Panc1 (cell line): ENCODE measurements around the gene WNT7A. TPM values are rescaled to one million over a fixed set of nuclear protein-coding genes. Genes with fewer than 3 reads are reported as not detected.

Experiments
- ATAC-seq: fragments of 200-7000 bp; cut with Tn5 transposase; 2 replicates; pipeline ENCODE4 v1.9.1; 2020; ENCODE audit warnings: mild to moderate bottlenecking, moderate library complexity
- BruUV-seq: library from RNA; stranded (reverse); fragments of 400-500 nt; replicated peaks from 2 replicates; lab custom pipeline; 2021; lab: Mats Ljungman, UMichigan
- CTCF ChIA-PET: fragments of 300-600 bp; sonication (Branson Sonifier 250); formaldehyde crosslinking; loops from one replicate; lab custom pipeline; 2022; ENCODE audit warnings: antibody characterized with exemption; lab: Charles Lee
- POLR2A ChIA-PET: fragments of 300-600 bp; sonication (Branson Sonifier 250); formaldehyde crosslinking; loops from one replicate; lab custom pipeline; 2022; ENCODE audit warnings: antibody characterized with exemption; lab: Charles Lee
- DNase-seq: peaks from one replicate; pipeline ENCODE4 v3.0.0-alpha.2; 2010; ENCODE audit warnings: low read depth, low spot score
- H3K27ac ChIP-seq: 2 replicates; pipeline ENCODE4 v1.5.1; 2011; ENCODE audit warnings: mild to moderate bottlenecking, low read length, inconsistent platforms
- H3K27me3 ChIP-seq: fragments of 200-500 bp; sonication (Bioruptor generic); 2 replicates; pipeline ENCODE4 v1.6.0; 2014; ENCODE audit warnings: low read length, inconsistent platforms; ENCODE audit not compliant: control insufficient read depth, insufficient read depth
- H3K36me3 ChIP-seq: fragments of 200-500 bp; sonication (Bioruptor generic); 2 replicates; pipeline ENCODE4 v1.5.1; 2014; ENCODE audit warnings: inconsistent platforms, mild to moderate bottlenecking, low read length, moderate library complexity; ENCODE audit not compliant: control insufficient read depth, insufficient read depth
- H3K4me1 ChIP-seq: 2 replicates; pipeline ENCODE4 v1.5.1; 2011; ENCODE audit warnings: inconsistent platforms, mild to moderate bottlenecking, low read length, moderate library complexity; ENCODE audit not compliant: control insufficient read depth, insufficient read depth
- H3K4me3 ChIP-seq, 2 experiments: 2 replicates each; pipeline ENCODE4 v1.5.1; 2011 to 2012; ENCODE audit warnings: low read depth in 2 of 2, low read length in 2 of 2, mild to moderate bottlenecking in 2 of 2, inconsistent platforms in 1 of 2, moderate library complexity in 1 of 2
- H3K9me3 ChIP-seq: fragments of 200-500 bp; sonication (Bioruptor generic); 2 replicates; pipeline ENCODE4 v1.5.1; 2014; ENCODE audit warnings: low read depth, mild to moderate bottlenecking, inconsistent platforms, low read length, moderate library complexity; ENCODE audit not compliant: control insufficient read depth, insufficient read depth
- CTCF ChIP-seq: fragments of 450-650 bp; IDR thresholded peaks from 2 replicates; pipeline ENCODE4 v1.5.1; 2017; ENCODE audit warnings: mild to moderate bottlenecking
- POLR2AphosphoS5 ChIP-seq: IDR thresholded peaks from 2 replicates; pipeline ENCODE4 v1.6.1; 2012; ENCODE audit warnings: mild to moderate bottlenecking, low read depth, low read length, moderate library complexity
- REST ChIP-seq, 2 experiments: IDR thresholded peaks; 2 replicates each; pipeline ENCODE4 v1.6.1; 2011 to 2012; ENCODE audit warnings: low read depth in 2 of 2, control low read depth in 1 of 2, low read length in 1 of 2, mild to moderate bottlenecking in 1 of 2, moderate library complexity in 1 of 2; ENCODE audit not compliant: insufficient read depth in 1 of 2
- SIN3A ChIP-seq: IDR thresholded peaks from 2 replicates; pipeline ENCODE4 v1.6.1; 2012; ENCODE audit warnings: low read depth, mild to moderate bottlenecking, low read length, moderate library complexity, borderline replicate concordance; ENCODE audit not compliant: insufficient read depth
- TCF7L2 ChIP-seq: IDR thresholded peaks from 2 replicates; pipeline ENCODE4 v1.6.1; 2011; ENCODE audit warnings: mild to moderate bottlenecking, low read depth, low read length, inconsistent platforms
- in situ Hi-C: cut with HindIII; loops from 2 replicates; pipeline ENCODE4 v1.10.0; 2016; ENCODE audit warnings: low sequenced_read_pairs, low pct_unique_long_range_greater_than_20kb
- intact Hi-C: fragments of 100-400 bp; cut with micrococcal nuclease; formaldehyde crosslinking; loops from one replicate; pipeline ENCODE4 v1.10.0; 2022; ENCODE audit not compliant: unreplicated experiment
- total RNA-seq: library from RNA; stranded (reverse); gene quantifications from one replicate; pipeline ENCODE4 v1.2.1, GENCODE V29; 2021; ENCODE audit not compliant: unreplicated experiment

The WNT7A gene
- total RNA-seq, 1 experiment from 2014 or later: not detected

DNA sequence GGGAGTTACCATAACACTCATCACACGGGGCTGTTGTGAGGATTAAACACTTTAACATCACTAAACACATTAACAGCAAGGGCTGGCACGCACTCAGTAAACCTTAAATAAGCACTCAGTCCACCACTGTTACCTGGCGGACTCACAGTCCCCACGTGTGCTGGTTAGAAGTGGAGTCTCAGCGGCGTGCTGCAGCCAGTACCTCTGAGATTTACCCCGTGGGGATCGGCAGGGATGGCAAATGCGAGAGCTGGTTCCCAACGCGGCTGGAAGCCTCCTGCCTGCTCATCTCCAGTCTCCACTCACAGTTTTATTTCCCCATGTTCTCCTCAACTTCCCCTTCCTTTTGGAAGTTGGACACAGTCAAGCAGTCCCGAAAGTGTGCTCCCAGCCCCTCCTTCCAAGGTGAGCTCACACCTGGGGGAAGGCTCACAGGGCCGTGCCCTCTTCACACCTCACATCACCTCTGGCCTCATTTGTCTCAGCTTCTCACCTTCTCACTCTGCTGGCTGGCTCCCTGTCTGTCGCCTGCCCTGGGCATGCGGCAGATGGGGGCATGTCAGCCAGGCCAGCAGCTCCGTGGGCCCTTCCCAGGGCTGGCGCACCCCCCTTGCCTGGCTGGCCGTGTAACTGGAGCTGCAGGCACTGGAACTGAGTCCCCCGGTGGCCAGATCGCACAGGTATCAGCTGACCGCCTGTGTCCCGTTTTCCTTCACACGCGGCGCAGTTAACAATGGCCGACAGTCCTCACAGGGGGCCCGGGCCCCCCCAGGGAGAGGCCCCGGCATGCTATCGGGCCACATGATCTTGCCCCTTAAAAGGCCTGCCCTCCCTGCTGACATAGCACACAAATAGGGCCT lies 87.1 kb downstream of the WNT7A start:
- Histone ChIP-seq H3K27me3 (no peaks in the 10 kb centered on the region; the same call in 1 of the 2 replicates), H3K9me3 (no peaks in the 10 kb centered on the region), H3K27ac (no peak overlapping the region), H3K4me1 (no peaks in the 10 kb centered on the region), H3K36me3 (no peaks in the 10 kb centered on the region), H3K4me3 (no peak overlapping the region)
- no TSS peak for BruUV-seq
- ChIA-PET CTCF (interaction anchor here (0.6 kb wide), 1 partner anchor 25 kb away, joined by 5 read pairs; no protein-coding TSS in a partner anchor), POLR2A (interaction anchor here (0.6 kb wide), 1 partner anchor 1561 kb away, joined by 21 read pairs; no protein-coding TSS in a partner anchor)
- intact Hi-C loops: no loop called here
- TF ChIP-seq CTCF (no peak), REST (IDR thresholded peaks at IDR 0.05; ENCODE audit: insufficient read depth in 1 of 2, low read depth in 2 of 2, low read length in 1 of 2) (no peak), POLR2AphosphoS5 (no peak), TCF7L2 (no peak), SIN3A (no peak)
- DNase-seq (no peak), ATAC-seq (no peak)
- in situ Hi-C loops: no loop called here

- no peak for DNase-seq
- intact Hi-C loops: no loop called here
- no TSS peak for BruUV-seq
- Histone ChIP-seq H3K27me3 (no peaks in the 10 kb centered on the region; the same call in 1 of the 2 replicates), H3K36me3 (no peaks in the 10 kb centered on the region), H3K4me1 (no peaks in the 10 kb centered on the region), H3K27ac (no peak overlapping the region), H3K4me3 (no peak overlapping the region), H3K9me3 (no peaks in the 10 kb centered on the region)
- ChIA-PET CTCF (no interaction called here), POLR2A (interaction anchor here (0.6 kb wide), 1 partner anchor 1562 kb away, joined by 21 read pairs; no protein-coding TSS in a partner anchor)
- in situ Hi-C loops: no loop called here
- ATAC-seq: no peak
- TF ChIP-seq CTCF (no peak), REST (IDR thresholded peaks at IDR 0.05; ENCODE audit: insufficient read depth in 1 of 2, low read depth in 2 of 2, low read length in 1 of 2) (no peak), POLR2AphosphoS5 (no peak), TCF7L2 (no peak), SIN3A (no peak)
Observed at GRCh38 chr3:13792051-13792490, 87.8 kb downstream of the WNT7A start.
